Middle frontal gyrus (tissue), 1 donor: Measurements from ENCODE around the gene STRADB.
"Not testable (repeated sequence)": the region's sequence is repeated elsewhere in the genome, so short reads cannot be mapped to it uniquely, and the experiment has no call there.

Source experiments
- DNase-seq: peaks from one replicate; pipeline ENCODE4 v3.0.0-alpha.2; 2015; ENCODE audit warnings: low spot score; ENCODE audit errors: extremely low spot score

The STRADB gene

DNA sequence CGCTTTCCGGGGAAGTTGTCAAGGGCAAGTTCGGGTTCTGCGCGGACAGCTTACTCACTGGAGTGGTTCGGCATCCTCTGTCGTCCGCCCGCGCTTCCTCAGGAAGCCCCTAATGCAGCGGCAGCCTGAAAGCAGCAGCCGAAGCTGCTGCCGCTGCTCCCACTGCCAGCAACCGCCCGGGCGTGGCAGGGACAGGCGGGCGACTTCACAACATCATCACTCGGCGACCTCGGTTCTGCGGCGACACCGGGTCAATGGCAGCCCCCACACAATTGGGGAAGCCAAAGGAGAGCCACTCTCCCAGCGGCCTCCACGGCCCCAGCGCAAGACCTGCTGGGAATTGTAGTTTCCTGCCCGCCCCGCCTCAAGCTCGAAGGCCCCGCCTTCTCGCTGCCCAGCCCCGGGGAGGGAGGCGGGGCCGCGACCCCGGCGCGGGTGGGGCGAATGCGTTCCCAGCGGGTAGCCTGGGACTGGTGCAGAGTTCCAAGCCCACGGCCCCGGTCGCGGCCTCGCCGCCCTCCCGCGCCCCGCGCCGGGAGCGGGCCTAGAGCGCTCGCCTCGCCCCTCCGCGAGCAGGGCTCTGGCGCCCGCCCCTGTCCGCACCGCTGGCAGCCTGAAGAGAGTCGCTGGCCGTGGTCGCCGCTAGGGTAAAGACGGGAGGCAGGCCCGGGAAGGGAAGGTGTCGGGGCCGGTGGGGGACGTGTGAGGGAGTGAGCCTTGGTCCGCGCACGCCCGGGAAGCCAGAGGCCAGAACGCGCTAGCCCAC, at the start of gene STRADB, which contains the start of gene TRAK2:
TSS of gene STRADB (plus strand) at position 449 of the 766 bp plus-strand sequence. CDS start 3,101 bp downstream, outside the sequence.
TSS of gene TRAK2 (minus strand) at position 167 of the 766 bp plus-strand sequence. CDS start 30,951 bp downstream, outside the sequence.
- DNase-seq = peak; percentile 96

DNA sequence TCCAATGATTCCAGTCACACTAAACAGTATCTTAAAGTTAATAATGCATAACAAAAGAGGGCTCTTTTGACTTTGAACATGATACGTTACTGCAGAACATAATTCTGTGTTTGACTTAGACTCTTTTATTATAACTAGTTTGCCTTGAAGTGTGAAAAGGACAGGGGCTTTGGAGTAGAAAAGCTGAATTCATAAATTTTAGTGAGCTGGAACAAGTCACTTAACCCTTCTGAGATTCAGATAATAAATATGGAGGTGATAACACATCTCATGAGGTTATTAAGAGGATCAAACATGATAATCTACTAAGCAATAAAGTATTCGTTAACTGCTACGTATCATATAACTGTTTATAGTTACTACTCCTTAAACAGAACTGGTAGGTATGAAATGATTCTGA, 49.7 kb upstream of the STRADB start:
- DNase-seq = no peak

DNA sequence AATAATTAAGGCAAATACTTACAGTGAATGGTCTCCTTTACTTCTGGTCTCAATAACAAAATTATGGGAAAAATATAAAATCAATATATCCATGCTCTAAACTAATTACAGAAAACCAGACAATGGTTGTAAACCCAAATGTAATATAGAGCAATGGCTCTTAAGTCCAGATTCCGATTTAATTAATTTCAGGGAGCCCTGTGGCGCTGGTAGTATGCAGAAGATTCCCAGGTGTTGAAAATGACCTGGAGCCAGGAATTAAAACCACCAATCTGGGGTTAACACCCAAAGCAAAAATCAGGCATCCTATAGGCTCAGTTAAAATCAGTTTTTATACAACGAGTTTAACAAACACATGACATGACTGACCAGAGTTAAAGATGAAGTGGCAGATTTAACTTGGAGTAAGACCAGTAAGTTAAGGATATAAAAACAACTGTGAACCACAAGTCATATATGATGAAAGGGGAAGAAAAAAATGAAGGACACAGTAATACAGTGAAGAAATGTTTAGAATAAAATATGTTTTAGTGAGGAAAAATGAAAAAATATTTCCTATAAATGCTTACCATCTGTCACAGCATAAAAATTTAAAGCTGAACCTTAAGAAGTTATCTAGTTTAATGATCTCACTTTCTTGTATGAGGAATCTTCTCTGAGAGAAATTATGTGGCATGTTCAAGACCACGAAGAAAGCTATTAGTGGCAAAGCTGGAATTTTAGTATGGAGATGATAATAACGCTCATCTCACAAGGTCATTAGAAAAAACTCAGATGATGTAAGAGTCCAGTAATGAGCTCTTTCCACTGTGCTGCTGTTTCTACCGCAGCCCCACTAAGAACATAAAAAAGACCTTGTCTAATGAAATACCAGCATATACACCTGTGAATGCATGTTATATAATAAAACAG, 48.6 kb upstream of the STRADB start:
- DNase-seq = no peak

DNA sequence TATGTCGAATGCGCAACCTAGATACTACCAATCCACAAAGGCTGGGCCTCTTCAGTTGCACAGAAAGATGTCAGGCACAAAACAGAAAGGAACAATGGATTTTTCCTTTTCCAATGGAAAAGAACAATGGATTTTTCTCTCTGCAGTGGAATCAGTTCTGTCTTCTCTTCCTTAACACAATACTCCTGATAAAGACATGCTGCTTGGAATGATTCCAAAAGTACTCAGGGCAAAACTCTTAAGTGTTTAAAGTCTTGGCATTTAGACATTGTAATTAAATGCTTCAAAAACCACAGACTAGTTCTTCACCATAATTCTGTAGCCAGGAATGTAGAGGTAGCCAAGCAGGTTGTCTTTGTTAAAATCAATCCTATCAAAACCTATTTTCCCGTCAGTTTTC, 47.7 kb upstream of the STRADB start:
- DNase-seq = no peak

- DNase-seq = no peak
These were observed 46.8 kb upstream of the STRADB start for GRCh38 chr2:201404699-201405280.

DNA sequence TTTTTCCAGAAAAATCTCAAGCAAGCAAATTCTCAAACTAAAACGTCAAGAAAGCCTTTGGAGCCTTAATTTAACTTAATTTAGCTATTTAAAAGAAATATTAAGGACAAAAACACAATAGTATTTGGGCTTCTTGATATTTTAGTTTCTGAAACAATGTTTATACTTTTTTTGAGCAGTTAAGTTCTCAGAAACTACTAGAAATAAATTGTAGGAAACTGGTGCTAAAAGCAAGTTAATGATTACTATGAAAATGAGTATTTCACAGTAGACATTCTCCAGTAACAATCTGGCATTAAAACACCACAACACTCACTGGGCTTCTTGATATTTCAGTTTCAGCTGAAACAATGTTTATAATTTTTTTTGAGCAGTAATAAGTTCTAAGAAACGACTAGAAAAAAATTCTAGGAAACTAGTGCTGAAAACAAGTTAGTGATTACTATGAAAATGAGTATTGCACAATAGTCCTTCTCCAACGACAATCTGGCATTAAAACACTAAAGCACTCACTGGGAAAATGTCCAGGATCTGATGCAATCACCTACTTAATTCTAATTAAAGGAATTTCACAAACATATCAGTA, 45.4 kb upstream of the STRADB start:
- peak; percentile 37 for DNase-seq

GRCh38 chr2:201407265-201407664, 44.3 kb upstream of the STRADB start:
- DNase-seq = no peak

GRCh38 chr2:201408931-201409330, 42.6 kb upstream of the STRADB start:
- no peak for DNase-seq

GRCh38 chr2:201411421-201411820, 40.1 kb upstream of the STRADB start:
- DNase-seq = no peak

DNA sequence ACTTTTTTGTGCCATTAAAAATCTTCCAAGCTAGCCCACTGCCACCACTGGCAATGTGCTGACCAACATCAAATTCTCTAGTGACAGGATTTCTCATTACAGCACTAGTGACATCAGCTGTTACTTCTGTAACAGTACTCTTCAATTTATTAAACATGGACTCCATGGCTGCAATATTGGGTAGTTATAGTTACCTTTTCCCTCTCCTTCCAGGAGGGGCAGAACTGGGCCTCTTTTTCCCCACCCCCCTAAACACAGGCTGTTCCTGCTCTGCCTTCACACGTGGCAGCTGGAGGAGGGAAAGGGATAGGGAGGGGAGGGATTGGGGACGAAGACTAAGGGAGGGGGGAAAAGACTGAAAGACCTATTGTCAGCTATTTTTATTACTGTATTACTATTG, 38.4 kb upstream of the STRADB start:
- DNase-seq = no peak

DNA sequence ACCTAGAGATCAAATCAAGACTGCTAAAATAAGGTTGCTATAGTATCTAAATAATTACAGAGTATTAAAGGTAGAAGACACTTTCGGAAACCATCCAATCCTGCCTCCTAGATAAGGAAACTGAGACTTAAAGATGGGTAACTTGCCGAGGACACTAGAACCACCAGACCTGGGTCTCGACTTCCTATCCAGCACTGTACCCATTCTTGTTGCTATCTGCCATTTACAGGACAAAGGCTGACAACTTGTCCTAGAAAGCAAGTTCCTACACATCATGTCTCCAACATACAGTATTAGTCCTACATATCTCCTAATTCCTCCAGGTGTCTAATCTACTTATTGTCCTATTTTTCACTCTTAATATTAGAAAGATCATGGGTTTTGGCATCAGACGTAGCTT, 38.0 kb upstream of the STRADB start:
- DNase-seq = no peak

DNA sequence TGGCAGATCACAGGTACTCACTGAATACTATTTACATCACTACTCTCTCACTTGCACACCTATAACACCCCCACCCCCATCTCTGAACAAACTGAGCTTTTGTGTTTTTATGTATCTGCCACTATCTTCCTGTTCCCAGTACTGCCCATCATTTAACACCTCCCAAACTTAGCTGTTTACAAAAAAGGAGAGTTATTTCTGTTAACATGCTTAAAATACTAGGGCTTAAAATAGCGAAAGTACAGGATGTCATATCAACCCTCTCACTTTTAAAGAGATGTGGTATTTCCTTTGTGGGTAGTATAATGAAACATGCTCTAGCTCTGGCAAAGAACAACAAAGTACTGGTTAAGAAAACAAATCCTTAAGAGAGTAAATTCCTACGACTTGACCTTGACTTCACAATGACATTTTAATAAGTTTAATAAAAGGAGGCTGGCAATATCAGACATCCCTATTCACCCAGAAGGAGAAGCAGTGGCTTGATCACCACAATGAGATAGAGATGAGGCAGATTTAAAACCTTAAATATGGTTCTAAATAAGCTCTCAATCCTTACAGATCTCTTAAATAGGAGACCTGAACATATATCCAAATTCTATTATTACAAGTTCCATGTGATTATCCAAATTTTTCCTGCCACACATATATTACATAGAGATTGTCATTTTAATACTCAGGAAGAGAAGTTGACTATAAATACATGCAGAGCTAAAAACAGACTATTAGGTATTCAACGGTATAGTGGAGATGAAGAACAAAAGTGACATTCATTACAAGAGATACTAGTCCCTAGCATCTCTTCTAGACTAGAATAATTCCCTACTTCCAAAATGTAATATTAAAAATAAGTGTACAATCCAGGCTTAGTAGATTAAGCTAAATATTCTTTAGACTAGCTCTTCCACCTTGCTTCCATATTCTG, 37.2 kb upstream of the STRADB start:
- DNase-seq = no peak

DNA sequence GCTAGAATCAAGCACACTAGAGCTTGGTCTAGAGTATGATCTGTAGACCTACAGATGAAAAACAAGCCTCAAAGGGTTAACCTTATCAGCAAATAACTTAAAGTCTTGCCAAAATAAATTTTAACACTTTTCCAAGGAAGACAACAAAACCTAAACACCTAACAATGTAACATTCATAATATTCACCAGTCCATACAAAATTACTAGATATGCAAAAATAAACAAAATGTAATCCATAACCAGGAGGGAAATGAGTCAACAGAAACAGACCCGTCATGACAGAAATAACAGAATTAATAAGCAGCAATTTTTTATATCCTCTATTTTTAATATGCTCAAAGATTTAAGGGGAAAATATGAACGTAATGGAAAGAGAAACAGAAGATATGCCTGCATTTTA, 36.4 kb upstream of the STRADB start:
- DNase-seq = no peak

DNA sequence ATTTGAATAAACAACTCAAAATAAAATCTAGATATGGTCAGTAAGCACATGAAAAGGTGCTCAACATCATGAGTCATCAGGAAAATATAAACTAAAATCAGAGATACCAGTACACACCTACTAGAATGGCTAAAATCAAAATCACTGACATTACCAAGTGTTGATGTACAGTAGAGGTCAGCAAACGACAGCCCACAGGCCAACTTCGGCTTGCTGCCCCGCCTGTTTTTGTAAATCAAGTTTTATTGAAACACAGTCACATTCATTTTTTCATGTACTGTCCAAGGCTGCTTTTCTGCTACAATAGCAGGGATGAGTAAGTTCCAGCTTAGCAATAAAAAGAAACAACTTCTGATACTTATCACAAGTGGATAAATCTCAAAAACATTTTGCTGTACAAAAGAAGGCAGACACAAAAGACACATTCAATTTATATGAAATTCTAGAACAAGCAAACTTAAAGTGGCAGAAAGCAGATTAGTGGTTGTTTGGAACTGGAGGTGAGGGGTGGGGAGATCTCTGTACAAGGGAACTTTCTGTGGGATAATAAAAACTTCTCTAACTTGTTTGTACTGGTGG, 32.4 kb upstream of the STRADB start:
- no peak for DNase-seq

DNA sequence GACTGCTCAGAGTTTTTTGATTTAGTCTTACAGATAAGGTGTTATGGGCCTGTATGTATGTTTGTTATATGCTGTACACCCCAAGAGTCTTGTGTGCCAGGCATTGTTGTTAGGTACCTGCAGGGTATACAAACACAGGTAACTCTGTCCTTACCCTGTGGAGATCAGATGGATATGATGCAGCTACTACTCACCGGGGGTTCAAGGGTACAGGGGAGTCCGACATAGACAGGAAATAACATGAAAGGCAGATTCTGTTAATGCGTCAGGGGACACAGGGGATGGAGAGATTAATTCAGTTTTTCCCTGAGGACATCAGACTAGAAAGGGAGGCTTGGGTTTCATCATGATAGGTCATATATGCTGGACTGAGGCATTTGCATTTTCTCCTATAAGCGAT, 31.6 kb upstream of the STRADB start:
- DNase-seq = no peak

- no peak for DNase-seq
These were observed 31.0 kb upstream of the STRADB start for GRCh38 chr2:201420442-201421113.

DNA sequence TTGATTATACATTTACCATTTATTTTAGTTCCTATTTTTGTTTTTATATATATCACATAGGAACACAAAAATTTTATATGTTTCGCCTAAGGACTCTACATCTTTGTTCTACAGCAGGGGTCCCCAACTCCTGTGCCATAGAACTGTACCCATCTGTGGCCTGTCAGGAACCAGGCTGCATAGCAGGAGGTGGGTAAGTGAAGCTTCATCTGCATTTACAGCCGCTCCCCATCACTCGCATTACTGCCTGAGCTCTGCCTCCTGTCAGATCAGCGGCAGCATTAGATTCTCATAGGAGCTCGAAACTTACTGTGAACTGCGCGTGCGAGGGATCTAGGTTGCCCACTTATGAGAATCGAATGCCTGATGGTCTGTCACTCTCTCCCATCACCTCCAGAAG, 25.6 kb upstream of the STRADB start:
- no peak for DNase-seq

DNA sequence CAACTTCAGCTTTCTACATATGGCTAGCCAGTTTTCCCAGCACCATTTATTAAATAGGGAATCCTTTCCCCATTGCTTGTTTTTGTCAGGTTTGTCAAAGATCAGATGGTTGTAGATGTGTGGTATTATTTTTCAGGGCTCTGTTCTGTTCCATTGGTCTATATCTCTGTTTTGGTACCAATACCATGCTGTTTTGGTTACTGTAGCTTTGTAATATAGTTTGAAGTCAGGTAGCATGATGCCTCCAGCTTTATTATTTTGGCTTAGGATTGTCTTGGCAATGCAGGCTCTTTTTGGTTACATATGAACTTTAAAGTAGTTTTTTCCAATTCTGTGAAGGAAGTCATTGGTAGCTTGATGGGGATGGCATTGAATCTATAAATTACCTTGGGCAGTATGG, 23.2 kb upstream of the STRADB start:
- DNase-seq = not testable (repeated sequence)

- DNase-seq = not testable (repeated sequence)
These were observed 21.7 kb upstream of the STRADB start for GRCh38 chr2:201429835-201430234.
